ENCODE results near the gene B3GAT1. TPM values are rescaled to one million over a fixed set of nuclear protein-coding genes. Genes with fewer than 3 reads are reported as not detected.

The B3GAT1 gene
- total RNA-seq, 2 donors from 2014 or later: 0.71 TPM; not detected in 1

GRCh38 chr11:134382830-134383229 is 29.2 kb downstream of the B3GAT1 start:
- Histone ChIP-seq H3K9me3 (no peaks in the 10 kb centered on the region), H3K4me3 (no peak overlapping the region), H3K36me3 (no peaks in the 10 kb centered on the region), H3K27me3 (replicated peaks; ENCODE audit: insufficient read depth) (no peaks in the 10 kb centered on the region), H3K27ac (no peak overlapping the region), H3K4me1 (ENCODE audit: control insufficient read depth in 1 of 2, low read depth in 2 of 2) (peaks cover 0 to 13% of the 10 kb centered on the region in 2 donors)
- ATAC-seq (ENCODE audit: insufficient number of reproducible peaks, low FRiP score, low read depth) (no peak), DNase-seq (ENCODE audit: low spot score) (no peak)
- TF ChIP-seq CTCF (IDR thresholded peaks at IDR 0.05): no peak

GRCh38 chr11:134382257-134382656 is 29.8 kb downstream of the B3GAT1 start:
- ATAC-seq (ENCODE audit: insufficient number of reproducible peaks, low FRiP score, low read depth): no peak
- H3K36me3 ChIP-seq: no peaks in the 10 kb centered on the region

GRCh38 chr11:134380785-134381184 is 31.3 kb downstream of the B3GAT1 start:
- no peak overlapping the region for H3K27ac ChIP-seq
- no peak for ATAC-seq (ENCODE audit: insufficient number of reproducible peaks, low FRiP score, low read depth)
- no peak for DNase-seq (ENCODE audit: low spot score)
- H3K4me1 ChIP-seq (ENCODE audit: control insufficient read depth in 1 of 2, low read depth in 2 of 2): peaks cover 0 to 8% of the 10 kb centered on the region in 2 donors
- no peaks in the 10 kb centered on the region for H3K27me3 ChIP-seq (replicated peaks; ENCODE audit: insufficient read depth)
- H3K4me3 ChIP-seq: no peak overlapping the region
- no peaks in the 10 kb centered on the region for H3K36me3 ChIP-seq
- no peak for TF ChIP-seq CTCF (IDR thresholded peaks at IDR 0.05)
- no peaks in the 10 kb centered on the region for H3K9me3 ChIP-seq

More at GRCh38 chr11:134382257-134382656, 29.8 kb downstream of the B3GAT1 start:
- H3K27ac ChIP-seq: no peak overlapping the region
- no peak for DNase-seq (ENCODE audit: low spot score)
- no peak for TF ChIP-seq CTCF (IDR thresholded peaks at IDR 0.05)
- H3K4me1 ChIP-seq (ENCODE audit: control insufficient read depth in 1 of 2, low read depth in 2 of 2): peaks cover 0 to 13% of the 10 kb centered on the region in 2 donors
- no peak overlapping the region for H3K4me3 ChIP-seq
- H3K9me3 ChIP-seq: no peaks in the 10 kb centered on the region
- H3K27me3 ChIP-seq (replicated peaks; ENCODE audit: insufficient read depth): no peaks in the 10 kb centered on the region

- Histone ChIP-seq H3K27ac (no peak overlapping the region), H3K36me3 (no peaks in the 10 kb centered on the region), H3K27me3 (replicated peaks; ENCODE audit: insufficient read depth) (no peaks in the 10 kb centered on the region), H3K9me3 (no peaks in the 10 kb centered on the region), H3K4me3 (no peak overlapping the region), H3K4me1 (ENCODE audit: control insufficient read depth in 1 of 2, low read depth in 2 of 2) (peaks cover 0 to 2% of the 10 kb centered on the region in 2 donors)
- no peak for TF ChIP-seq CTCF (IDR thresholded peaks at IDR 0.05)
- ATAC-seq (ENCODE audit: insufficient number of reproducible peaks, low FRiP score, low read depth): no peak
- DNase-seq (ENCODE audit: low spot score): no peak
Observed at GRCh38 chr11:134380229-134380628, 31.8 kb downstream of the B3GAT1 start.

- Histone ChIP-seq H3K4me3 (no peak overlapping the region), H3K36me3 (no peaks in the 10 kb centered on the region), H3K9me3 (no peaks in the 10 kb centered on the region), H3K27me3 (replicated peaks; ENCODE audit: insufficient read depth) (no peaks in the 10 kb centered on the region), H3K4me1 (ENCODE audit: control insufficient read depth in 1 of 2, low read depth in 2 of 2) (no peaks in the 10 kb centered on the region), H3K27ac (no peak overlapping the region)
- no peak for ATAC-seq (ENCODE audit: insufficient number of reproducible peaks, low FRiP score, low read depth)
- DNase-seq (ENCODE audit: low spot score): no peak
- TF ChIP-seq CTCF (IDR thresholded peaks at IDR 0.05): no peak
Observed at GRCh38 chr11:134379241-134379640, 32.8 kb downstream of the B3GAT1 start.
